ENCODE results near the gene SLC6A8.
"Not testable (repeated sequence)": the region's sequence is repeated elsewhere in the genome, so short reads cannot be mapped to it uniquely, and the experiment has no call there.

SLC6A8 gene

DNA sequence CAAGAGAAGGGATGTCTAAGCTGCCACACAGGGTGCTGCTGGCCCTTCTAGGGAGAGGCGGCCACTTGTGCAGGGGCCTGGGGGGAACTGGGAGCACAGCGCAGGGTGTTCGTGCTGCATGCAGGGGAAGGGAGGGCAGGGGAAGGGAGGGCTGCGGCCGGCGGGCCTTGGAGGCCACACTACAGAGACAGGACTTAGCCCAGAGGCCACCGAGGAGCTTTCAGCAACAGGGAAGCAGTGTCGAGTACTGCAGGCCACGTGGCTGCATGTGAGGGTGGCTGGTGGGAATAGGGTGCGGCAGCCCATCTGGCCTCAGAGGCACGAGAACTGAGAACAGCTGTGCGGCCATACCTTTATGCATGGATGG, 57.3 kb downstream of the SLC6A8 start:
- DNase-seq (ENCODE audit: low read depth in 3 of 3, low spot score in 1 of 3) = not testable (repeated sequence)
